HG02852 (cell line): ENCODE data around the gene S100A16.
"Not testable (repeated sequence)": the region's sequence is repeated elsewhere in the genome, so short reads cannot be mapped to it uniquely, and the experiment has no call there.

ENCODE experiments used
- ATAC-seq: cut with Tn5 transposase; IDR thresholded peaks from one replicate; pipeline ENCODE4 v1.9.1; 2021; ENCODE audit warnings: mild to moderate bottlenecking, moderate library complexity; ENCODE audit not compliant: unreplicated experiment

Gene S100A16

GRCh38 chr1:153566414-153567371 is 46.2 kb downstream of the S100A16 start:
- no peak for ATAC-seq

GRCh38 chr1:153565529-153566374 is 47.2 kb downstream of the S100A16 start, which contains the start of gene S100A2:
TSS of gene S100A2 (minus strand) at chr1:153565844. CDS start at chr1:153563877, 1,967 bp downstream.
- no peak for ATAC-seq

GRCh38 chr1:153563991-153564390 is 48.9 kb downstream of the S100A16 start:
- no peak for ATAC-seq

GRCh38 chr1:153563483-153563901 is 49.4 kb downstream of the S100A16 start:
- ATAC-seq = no peak

- not testable (repeated sequence) for ATAC-seq
Observed at GRCh38 chr1:153562021-153562420, 50.9 kb downstream of the S100A16 start.

- ATAC-seq = no peak
Observed at GRCh38 chr1:153561466-153561985, 51.4 kb downstream of the S100A16 start.

GRCh38 chr1:153560771-153561465 is 52.0 kb downstream of the S100A16 start:
- ATAC-seq = no peak

GRCh38 chr1:153560241-153560640 is 52.7 kb downstream of the S100A16 start:
- no peak for ATAC-seq

- no peak for ATAC-seq
Observed at GRCh38 chr1:153557877-153558276, 55.1 kb downstream of the S100A16 start.
